Measurements from ENCODE around the gene NKIRAS2.

The NKIRAS2 gene

DNA sequence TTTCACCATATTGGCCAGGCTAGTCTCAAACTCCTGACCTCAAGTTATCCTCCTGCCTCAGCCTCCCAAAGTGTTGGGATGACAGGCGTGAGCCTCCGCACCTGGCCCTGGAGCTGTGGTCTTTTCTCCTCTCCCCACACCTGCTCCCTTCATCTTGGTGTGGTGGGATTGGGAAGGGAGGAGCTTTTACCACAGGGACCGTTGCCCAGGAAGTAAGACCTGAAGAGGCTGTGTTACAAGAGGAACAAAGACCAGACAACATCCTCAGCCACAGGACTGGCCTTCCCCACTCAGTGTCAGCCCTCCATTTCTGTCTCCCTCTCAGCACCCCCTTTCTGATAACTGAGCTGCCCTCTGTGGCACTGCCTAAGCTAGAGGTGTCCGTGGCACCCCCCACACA is 39.9 kb downstream of the NKIRAS2 start:
- no peak for DNase-seq

DNA sequence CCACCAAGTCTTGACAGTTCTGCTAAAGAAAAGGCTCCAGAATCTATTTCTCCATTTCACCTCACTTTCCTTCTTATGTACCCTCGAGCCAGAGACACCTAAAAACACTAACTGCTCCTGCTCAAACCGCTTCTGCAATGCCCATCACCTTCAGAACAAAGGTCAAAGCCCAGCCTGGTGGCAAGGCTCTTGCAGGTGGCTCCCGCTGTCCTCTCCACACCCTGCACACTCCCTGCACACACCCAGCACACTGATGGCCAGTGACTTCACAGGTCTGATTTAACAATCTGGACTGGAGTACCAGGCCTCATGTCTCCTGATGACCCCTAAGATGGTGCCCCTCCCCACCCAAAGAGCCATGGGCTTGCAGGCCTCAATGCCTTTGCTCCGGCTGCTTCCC is 40.3 kb downstream of the NKIRAS2 start:
- no peak for DNase-seq

DNA sequence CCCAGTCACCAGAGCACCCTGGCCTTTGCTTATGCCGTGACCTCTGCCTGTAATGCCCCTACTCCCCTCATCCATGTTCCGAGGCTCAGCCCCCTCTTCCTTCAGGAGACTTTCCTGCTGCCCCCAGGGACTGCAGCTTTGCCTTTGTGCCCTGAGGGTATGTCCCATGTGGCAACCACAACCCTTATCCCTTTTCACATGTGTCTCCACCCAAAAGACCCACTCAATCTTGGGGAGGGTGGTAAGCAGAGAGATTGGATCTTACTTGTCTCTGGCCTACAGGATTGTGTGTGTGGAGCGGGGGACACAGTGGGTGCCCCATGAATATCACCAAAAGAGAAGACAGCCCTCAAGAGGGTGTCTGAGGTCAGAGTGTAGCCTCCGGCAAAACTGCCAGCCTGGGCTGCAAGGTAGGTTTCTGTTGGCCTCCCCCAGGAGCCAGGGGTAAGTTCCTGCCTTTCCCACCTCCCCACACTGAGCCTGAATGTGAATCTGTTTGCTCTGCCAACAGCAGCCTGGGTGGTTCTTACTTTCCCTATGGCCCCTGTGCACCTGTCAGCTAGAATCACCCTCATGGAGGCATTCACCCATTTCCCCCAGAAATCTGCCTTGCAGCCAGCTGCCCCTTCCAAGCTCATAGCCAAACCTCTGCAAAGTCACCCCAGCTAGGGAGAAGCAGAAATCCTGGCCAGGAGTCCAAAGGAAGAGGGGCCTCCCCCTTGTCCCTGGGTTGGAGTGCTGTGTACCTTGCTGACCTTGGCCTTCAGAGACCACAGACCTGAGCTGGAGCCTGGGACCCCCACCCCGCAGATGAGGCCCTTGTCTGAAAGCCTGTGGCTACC is 42.0 kb downstream of the NKIRAS2 start:
- DNase-seq, result no peak

DNA sequence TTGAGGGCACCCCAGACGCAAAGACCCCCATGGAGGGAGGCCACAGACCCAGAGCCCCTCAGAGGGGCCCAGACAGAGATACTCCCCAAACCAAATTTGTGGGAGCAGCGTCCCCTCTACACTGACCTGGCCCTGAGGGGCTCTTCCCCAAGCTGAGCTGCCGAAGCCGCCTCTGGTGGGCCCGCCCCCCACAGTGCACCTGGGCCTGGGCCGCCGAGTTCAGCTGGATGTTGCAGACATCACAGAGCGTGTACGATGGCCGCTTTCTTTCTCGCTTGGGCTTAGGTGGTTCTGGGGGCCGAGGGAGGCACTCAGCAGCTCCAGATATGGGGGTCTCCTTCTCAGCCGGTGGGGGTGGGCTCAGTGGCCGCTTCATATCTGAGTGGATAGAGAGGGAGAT is 42.8 kb downstream of the NKIRAS2 start:
- DNase-seq, result no peak

DNA sequence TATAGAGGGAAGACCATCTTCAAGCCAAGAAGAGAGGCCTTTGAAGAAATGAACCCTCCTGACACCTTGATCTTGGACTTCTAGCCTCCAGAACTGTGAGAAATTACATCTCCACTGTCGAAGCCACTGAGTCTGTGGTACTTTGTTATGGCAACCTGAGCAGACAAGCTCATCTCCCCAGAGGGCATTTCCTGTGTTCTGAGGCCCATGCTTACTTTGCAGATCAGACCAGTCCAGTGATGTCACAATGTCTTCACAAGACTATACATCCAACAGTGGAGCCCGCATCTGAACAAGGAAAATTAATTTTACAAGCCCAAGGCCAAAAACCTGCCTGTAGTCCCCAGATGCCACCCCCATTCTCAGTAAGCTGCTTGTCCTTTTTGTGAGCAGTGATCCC is 45.3 kb downstream of the NKIRAS2 start:
- DNase-seq, result no peak

DNA sequence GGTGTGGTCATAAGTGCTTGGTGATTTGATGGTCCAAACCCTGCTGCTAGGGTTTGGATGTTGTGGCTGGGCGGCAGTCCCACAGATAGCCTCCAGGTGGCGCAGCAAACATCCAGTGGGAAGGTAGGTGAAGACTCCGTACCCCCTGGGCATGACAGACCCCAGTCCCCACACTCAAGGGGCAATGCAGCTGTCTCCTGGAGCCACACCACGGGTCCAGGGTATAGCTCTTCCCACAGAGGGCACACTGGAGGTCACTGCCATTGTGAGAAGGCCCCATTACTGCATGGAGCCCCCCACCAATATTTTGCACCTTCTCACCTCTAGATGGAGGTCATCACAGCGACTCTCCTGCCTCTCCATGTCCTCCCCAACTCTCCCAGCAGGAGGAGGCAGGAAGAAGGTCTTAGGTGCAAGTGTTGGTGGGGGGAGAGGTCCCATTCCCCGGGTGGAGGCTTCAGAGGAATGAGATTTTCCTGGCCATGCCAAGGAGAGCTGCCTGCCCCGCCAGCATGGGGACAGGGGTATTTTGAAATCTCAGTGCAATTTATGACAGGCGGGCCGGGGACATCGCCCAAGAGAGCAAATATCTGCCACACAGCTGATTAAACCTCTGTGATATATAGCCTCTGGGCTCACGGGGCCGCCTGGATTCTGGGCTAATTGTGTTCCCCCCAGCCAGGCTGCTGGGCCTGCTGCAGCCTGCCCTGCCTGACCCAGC is 47.6 kb downstream of the NKIRAS2 start:
- peak; percentile 68 for DNase-seq

DNA sequence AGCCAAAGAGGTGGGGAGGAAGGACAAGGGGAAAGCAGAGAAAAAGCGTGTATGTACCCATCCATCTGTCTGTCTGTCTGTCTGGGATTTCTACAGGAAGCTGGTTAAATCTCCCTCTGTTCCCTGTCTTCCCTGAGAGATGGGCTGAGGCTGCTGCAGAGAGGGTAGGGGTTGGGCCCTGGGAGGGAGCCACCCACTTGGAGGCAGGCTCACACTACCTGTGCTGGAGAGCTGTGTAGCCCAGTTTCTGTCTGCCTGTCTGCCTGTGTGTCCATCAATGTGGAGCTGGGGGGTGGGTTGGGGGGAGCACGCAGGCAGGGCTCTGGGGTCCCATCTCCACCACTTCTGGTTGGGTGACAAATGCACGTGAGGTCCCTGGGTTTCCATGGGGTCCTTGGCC is 49.1 kb downstream of the NKIRAS2 start:
- DNase-seq, result no peak

DNA sequence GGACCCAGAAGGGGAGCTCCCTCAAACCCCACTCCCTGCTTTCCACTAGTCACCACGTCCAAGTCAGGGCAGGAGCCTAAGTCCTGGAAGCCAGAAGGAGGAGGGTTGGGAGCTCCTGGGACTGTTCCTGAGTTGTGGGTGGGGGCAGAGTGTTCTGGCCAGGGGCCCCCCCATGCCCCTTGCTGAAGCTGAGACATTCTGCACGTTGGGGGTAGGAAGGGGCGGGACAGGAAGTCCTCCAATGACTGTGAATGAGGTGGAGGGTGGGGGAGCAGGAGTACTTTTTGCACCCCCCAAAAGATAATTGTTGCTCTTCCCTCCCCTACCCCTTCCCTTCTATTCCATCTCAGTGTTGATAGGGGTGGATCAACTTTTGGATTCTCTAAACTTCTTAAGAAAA is 51.9 kb downstream of the NKIRAS2 start:
- no peak for DNase-seq

DNA sequence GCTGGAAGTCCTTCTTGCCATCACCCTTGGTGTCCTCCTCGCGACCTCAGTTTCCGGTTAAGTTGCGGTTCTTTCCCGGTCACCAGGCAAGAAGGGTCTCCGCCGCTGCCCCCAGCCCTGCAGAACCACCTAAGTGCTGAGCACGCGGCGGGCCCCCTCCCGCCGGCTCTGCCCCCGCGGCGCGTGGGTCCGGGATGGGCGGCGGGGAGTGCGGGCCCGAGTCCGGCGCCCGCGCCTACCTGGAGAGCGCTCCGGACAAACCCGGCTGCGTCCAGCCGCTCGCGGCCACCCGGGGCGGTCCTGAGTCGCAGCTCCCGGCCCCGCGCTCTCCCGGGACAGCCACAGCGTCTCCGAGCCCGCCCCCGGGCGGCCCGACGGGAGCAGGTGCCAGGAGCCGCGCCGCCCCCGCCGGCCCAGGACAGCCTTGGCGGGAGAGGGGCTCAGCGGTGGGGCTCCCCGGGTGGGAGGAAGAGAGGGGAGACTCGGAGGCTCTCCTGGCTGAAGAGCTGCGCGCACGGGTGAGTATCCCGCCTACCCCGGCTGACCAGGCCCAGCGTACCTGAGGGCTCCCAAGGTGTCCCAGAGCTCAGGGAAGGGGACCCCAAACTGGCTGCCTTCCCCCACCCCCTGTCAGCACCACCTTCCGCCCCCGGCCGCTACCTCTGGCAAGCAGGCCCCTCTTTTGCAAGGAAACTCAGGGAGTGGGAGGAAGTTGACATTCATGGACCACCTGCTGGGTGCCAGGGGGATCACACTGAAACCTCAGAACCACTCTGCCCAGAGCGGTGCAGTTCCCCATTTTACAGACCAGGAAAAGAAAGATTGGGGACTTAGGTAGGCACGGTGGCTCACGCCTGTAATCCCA is 52.7 kb downstream of the NKIRAS2 start:
- DNase-seq, result no peak

Data from femur (tissue), 1 donor.